AG04450 (cell line): Measurements from ENCODE around the gene DCTN2. TPM values are rescaled to one million over a fixed set of nuclear protein-coding genes. Genes with fewer than 3 reads are reported as not detected.
A peak's percentile ranks its signal among the peaks of the same experiment; 100 is the strongest.

ENCODE experiments used
- CTCF ChIA-PET: fragments of 300-600, 350-600 bp; formaldehyde crosslinking; extraction: SDS; loops from one replicate; lab custom pipeline; 2022; ENCODE audit warnings: antibody characterized with exemption, inconsistent platforms; lab: Charles Lee
- POLR2A ChIA-PET: fragments of 350-600 bp; formaldehyde crosslinking; extraction: SDS; loops from one replicate; lab custom pipeline; 2021; ENCODE audit warnings: antibody characterized with exemption, inconsistent platforms; lab: Yijun Ruan, JAX
- DNase-seq: peaks from one replicate; pipeline ENCODE4 v3.0.0-alpha.2; 2011; ENCODE audit warnings: low read depth, low spot score
- H3K27ac ChIP-seq: one replicate; pipeline ENCODE4 v1.5.1; 2012; ENCODE audit warnings: low read depth, low read length, control low read depth
- H3K27me3 ChIP-seq: one replicate; pipeline ENCODE4 v1.6.0; 2012; ENCODE audit warnings: low read length; ENCODE audit not compliant: control insufficient read depth, insufficient read depth
- H3K4me3 ChIP-seq: 2 replicates; pipeline ENCODE4 v1.5.1; 2011; ENCODE audit warnings: mild to moderate bottlenecking, low read depth, low read length, control low read depth
- H3K9me3 ChIP-seq: 2 replicates; pipeline ENCODE4 v1.5.1; 2012; ENCODE audit warnings: low read length; ENCODE audit not compliant: control insufficient read depth, insufficient read depth
- polyA plus RNA-seq: library from polyadenylated mRNA; depleted of rRNA; stranded (reverse); fragments of >200 nt; gene quantifications from 2 replicates; pipeline ENCODE4 v1.2.3, GENCODE V29; 2011
- TF ChIP-seq, protein P1 (sequence below): IDR thresholded peaks from 2 replicates; pipeline ENCODE4 v1.5.1; 2011; ENCODE audit warnings: low read depth, low read length, control low read depth, inconsistent platforms

The DCTN2 gene
- polyA plus RNA-seq, 1 experiment, result 160 TPM

DNA sequence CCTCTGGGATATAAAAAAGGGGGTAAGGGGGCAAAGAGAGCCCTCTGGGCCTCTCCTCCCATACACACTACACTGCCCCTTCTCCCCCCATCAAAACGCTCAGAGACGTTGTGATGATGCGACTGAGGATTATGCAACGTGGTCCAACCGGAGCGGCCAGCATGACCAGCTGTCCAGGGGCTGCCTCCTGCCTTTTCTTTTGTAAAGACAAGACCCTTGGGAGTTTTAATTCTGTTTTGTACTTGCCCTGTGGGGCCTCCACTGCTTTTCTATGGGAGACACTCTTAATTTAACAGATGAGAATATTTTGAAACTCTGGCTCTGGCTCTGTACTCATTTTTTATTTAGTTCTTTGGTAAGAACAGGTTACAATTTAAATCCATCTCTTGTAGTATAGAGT lies 17.2 kb downstream of the DCTN2 start:
- peak overlapping the region; percentile 11 for H3K27ac ChIP-seq
- CTCF ChIA-PET, result no interaction called here
- TF ChIP-seq, protein P1, sequence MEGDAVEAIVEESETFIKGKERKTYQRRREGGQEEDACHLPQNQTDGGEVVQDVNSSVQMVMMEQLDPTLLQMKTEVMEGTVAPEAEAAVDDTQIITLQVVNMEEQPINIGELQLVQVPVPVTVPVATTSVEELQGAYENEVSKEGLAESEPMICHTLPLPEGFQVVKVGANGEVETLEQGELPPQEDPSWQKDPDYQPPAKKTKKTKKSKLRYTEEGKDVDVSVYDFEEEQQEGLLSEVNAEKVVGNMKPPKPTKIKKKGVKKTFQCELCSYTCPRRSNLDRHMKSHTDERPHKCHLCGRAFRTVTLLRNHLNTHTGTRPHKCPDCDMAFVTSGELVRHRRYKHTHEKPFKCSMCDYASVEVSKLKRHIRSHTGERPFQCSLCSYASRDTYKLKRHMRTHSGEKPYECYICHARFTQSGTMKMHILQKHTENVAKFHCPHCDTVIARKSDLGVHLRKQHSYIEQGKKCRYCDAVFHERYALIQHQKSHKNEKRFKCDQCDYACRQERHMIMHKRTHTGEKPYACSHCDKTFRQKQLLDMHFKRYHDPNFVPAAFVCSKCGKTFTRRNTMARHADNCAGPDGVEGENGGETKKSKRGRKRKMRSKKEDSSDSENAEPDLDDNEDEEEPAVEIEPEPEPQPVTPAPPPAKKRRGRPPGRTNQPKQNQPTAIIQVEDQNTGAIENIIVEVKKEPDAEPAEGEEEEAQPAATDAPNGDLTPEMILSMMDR, result no peak
- no peak overlapping the region for H3K4me3 ChIP-seq
- H3K27me3 ChIP-seq, result no peaks in the 10 kb centered on the region
- H3K9me3 ChIP-seq, result no peaks in the 10 kb centered on the region
- POLR2A ChIA-PET, result no interaction called here
- no peak for DNase-seq

GRCh38 chr12:57528831-57529555 lies 18.0 kb downstream of the DCTN2 start:
- DNase-seq, result no peak
- no peak overlapping the region for H3K27ac ChIP-seq
- TF ChIP-seq, protein P1, result no peak
- no peaks in the 10 kb centered on the region for H3K9me3 ChIP-seq
- ChIA-PET CTCF (no interaction called here), POLR2A (no interaction called here)
- H3K4me3 ChIP-seq, result no peak overlapping the region
- H3K27me3 ChIP-seq, result no peaks in the 10 kb centered on the region

- POLR2A ChIA-PET, result interaction anchor here (0.7 kb wide), 1 partner anchor 77 kb away, joined by 3 read pairs; no protein-coding TSS in a partner anchor
- Histone ChIP-seq H3K9me3 (no peaks in the 10 kb centered on the region), H3K4me3 (no peak overlapping the region), H3K27me3 (no peaks in the 10 kb centered on the region), H3K27ac (no peak overlapping the region)
- DNase-seq, result no peak
- CTCF ChIA-PET, result no interaction called here
- TF ChIP-seq, protein P1, result no peak
These were observed 18.8 kb downstream of the DCTN2 start for GRCh38 chr12:57528176-57528575.

DNA sequence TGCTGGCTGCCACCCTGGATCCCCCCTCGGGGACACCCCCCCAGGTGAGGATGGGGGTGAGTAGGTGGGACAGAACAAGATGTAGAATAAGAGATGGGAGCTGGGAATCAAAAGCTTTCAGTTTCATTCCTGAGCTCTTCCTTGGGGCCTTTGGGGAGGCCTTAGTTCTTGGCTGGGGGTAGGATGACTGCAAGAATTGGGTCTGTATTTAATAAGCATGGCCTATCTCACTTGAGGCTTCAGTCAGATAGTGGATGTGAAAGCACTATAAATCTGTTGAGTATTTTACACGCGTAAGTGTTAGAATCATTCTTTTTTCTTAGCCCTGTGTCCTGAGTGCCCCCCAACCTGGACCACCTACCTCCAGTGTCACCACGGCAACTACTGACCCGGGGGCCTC lies 19.8 kb downstream of the DCTN2 start:
- Histone ChIP-seq H3K27me3 (no peaks in the 10 kb centered on the region), H3K4me3 (no peak overlapping the region), H3K9me3 (no peaks in the 10 kb centered on the region), H3K27ac (peak overlapping the region; percentile 31)
- POLR2A ChIA-PET, result interaction anchor here (0.6 kb wide), 2 partner anchors 13 to 113 kb away, joined by 3 to 4 read pairs; no protein-coding TSS in a partner anchor
- CTCF ChIA-PET, result interaction anchor here (0.6 kb wide), 1 partner anchor 199 kb away, joined by 3 read pairs; no protein-coding TSS in a partner anchor
- no peak for DNase-seq
- TF ChIP-seq, protein P1, result no peak

DNA sequence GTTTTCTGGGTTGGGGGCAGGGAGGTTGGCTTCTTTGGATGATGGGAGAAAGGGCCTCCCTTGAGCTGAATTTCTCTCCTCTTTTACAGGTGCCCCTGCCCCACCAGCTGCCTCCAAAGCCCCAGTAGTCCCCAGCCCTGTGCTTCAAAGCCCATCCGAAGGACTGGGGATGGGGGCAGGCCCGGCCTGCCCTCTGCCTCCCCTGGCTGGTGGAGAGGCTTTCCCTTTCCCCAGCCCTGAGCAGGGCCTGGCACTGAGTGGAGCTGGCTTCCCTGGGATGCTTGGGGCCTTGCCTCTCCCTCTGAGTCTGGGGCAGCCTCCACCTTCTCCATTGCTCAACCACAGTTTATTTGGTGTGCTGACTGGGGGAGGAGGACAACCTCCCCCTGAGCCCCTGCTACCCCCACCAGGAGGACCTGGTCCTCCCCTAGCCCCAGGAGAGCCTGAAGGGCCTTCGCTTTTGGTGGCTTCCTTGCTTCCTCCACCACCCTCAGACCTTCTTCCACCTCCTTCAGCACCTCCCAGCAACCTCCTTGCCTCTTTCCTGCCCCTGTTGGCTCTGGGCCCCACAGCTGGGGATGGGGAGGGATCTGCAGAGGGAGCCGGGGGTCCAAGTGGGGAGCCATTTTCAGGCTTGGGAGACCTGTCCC lies 20.4 kb downstream of the DCTN2 start:
- DNase-seq, result no peak
- Histone ChIP-seq H3K27me3 (no peaks in the 10 kb centered on the region), H3K9me3 (no peaks in the 10 kb centered on the region), H3K27ac (no peak overlapping the region), H3K4me3 (no peak overlapping the region)
- TF ChIP-seq, protein P1, result no peak
- ChIA-PET POLR2A (interaction anchor here (0.6 kb wide), 1 partner anchor 13 kb away, joined by 3 read pairs; no protein-coding TSS in a partner anchor), CTCF (interaction anchor here (0.6 kb wide), 1 partner anchor 199 kb away, joined by 3 read pairs; no protein-coding TSS in a partner anchor)
